HG03469 (cell line): ENCODE results near the gene KIF1B.
"Not testable (repeated sequence)": the region's sequence is repeated elsewhere in the genome, so short reads cannot be mapped to it uniquely, and the experiment has no call there.

Source experiments
- ATAC-seq: cut with Tn5 transposase; IDR thresholded peaks from one replicate; pipeline ENCODE4 v1.9.1; 2021; ENCODE audit warnings: mild to moderate bottlenecking, moderate library complexity, moderate number of reproducible peaks; ENCODE audit not compliant: unreplicated experiment

Gene KIF1B

GRCh38 chr1:10236405-10237156 lies 26.2 kb downstream of the KIF1B start:
- no peak for ATAC-seq

- no peak for ATAC-seq
Measured at GRCh38 chr1:10237157-10237539, 26.8 kb downstream of the KIF1B start.

- ATAC-seq, result no peak
Measured at GRCh38 chr1:10242135-10242534, 31.8 kb downstream of the KIF1B start.

- ATAC-seq, result no peak
Measured at GRCh38 chr1:10242811-10243210, 32.4 kb downstream of the KIF1B start.

GRCh38 chr1:10245674-10246073 lies 35.3 kb downstream of the KIF1B start:
- ATAC-seq, result no peak

- ATAC-seq, result no peak
Measured at GRCh38 chr1:10249808-10250457, 39.6 kb downstream of the KIF1B start.

- no peak for ATAC-seq
Measured at GRCh38 chr1:10250663-10251062, 40.3 kb downstream of the KIF1B start.

GRCh38 chr1:10251325-10252108 lies 41.1 kb downstream of the KIF1B start:
- ATAC-seq, result not testable (repeated sequence)

- ATAC-seq, result no peak
Measured at GRCh38 chr1:10252508-10252907, 42.1 kb downstream of the KIF1B start.

- ATAC-seq, result no peak
Measured at GRCh38 chr1:10253149-10253548, 42.8 kb downstream of the KIF1B start.

GRCh38 chr1:10253755-10254154 lies 43.4 kb downstream of the KIF1B start:
- ATAC-seq, result no peak

- no peak for ATAC-seq
Measured at GRCh38 chr1:10257851-10258250, 47.5 kb downstream of the KIF1B start.

GRCh38 chr1:10259547-10259946 lies 49.2 kb downstream of the KIF1B start:
- not testable (repeated sequence) for ATAC-seq

GRCh38 chr1:10263450-10264082 lies 53.2 kb downstream of the KIF1B start:
- ATAC-seq, result no peak

GRCh38 chr1:10265027-10265426 lies 54.7 kb downstream of the KIF1B start:
- no peak for ATAC-seq

- no peak for ATAC-seq
Measured at GRCh38 chr1:10265900-10266299, 55.5 kb downstream of the KIF1B start.

- no peak for ATAC-seq
Measured at GRCh38 chr1:10267319-10267718, 56.9 kb downstream of the KIF1B start.

GRCh38 chr1:10267921-10268320 lies 57.6 kb downstream of the KIF1B start:
- no peak for ATAC-seq

- no peak for ATAC-seq
Measured at GRCh38 chr1:10271090-10271489, 60.7 kb downstream of the KIF1B start.

- ATAC-seq, result no peak
Measured at GRCh38 chr1:10271869-10272268, 61.5 kb downstream of the KIF1B start.

GRCh38 chr1:10272274-10272673 lies 61.9 kb downstream of the KIF1B start:
- no peak for ATAC-seq
